CD4-positive, alpha-beta memory T cell (primary cell): ENCODE results near the gene MYLK. TPM values are rescaled to one million over a fixed set of nuclear protein-coding genes. Genes with fewer than 3 reads are reported as not detected.

ENCODE experiments used
- CTCF ChIA-PET: fragments of 350-600 bp; sonication (Branson Sonifier 250); formaldehyde crosslinking; loops from one replicate; lab custom pipeline; 2021; ENCODE audit warnings: inconsistent platforms; ENCODE audit not compliant: partially characterized antibody; lab: Charles Lee
- POLR2A ChIA-PET: fragments of 350-600 bp; sonication (Branson Sonifier 250); formaldehyde crosslinking; loops from one replicate; lab custom pipeline; 2021; ENCODE audit not compliant: partially characterized antibody; lab: Charles Lee
- DNase-seq, 5 donors: peaks; one replicate each; pipeline versions ENCODE4 v3.0.0 to v3.0.0-alpha.2; 2020 to 2022; ENCODE audit warnings: mixed read lengths in 1 of 5
- H3K27ac ChIP-seq: one replicate; pipeline ENCODE4 v1.7.0; 2013; ENCODE audit warnings: low read depth, low read length
- H3K27me3 ChIP-seq: 2 replicates; pipeline ENCODE4 v1.7.0; 2013; ENCODE audit warnings: mild to moderate bottlenecking, low read length, moderate library complexity; ENCODE audit not compliant: insufficient read depth
- H3K36me3 ChIP-seq: 2 replicates; pipeline ENCODE4 v1.7.0; 2013; ENCODE audit warnings: mild to moderate bottlenecking, low read length, moderate library complexity; ENCODE audit not compliant: insufficient read depth
- H3K4me1 ChIP-seq: 2 replicates; pipeline ENCODE4 v1.7.0; 2013; ENCODE audit warnings: mild to moderate bottlenecking, low read length, moderate library complexity; ENCODE audit not compliant: insufficient read depth
- H3K4me3 ChIP-seq, 2 donors: one replicate each; pipeline ENCODE4 v1.7.0; 2013; ENCODE audit warnings: low read length in 2 of 2, mild to moderate bottlenecking in 1 of 2
- H3K9me3 ChIP-seq, 2 donors: one replicate each; pipeline ENCODE4 v1.7.0; 2013; ENCODE audit warnings: low read length in 2 of 2, control low read depth in 1 of 2; ENCODE audit not compliant: control insufficient read depth in 1 of 2
- H3K27ac Mint-ChIP-seq, 7 donors: one replicate each; pipeline ENCODE4 v1.8.0; 2020 to 2021; ENCODE audit warnings: mixed read lengths in 7 of 7, mild to moderate bottlenecking in 6 of 7, inconsistent platforms in 3 of 7, moderate library complexity in 3 of 7
- H3K27me3 Mint-ChIP-seq, 2 donors: one replicate each; pipeline ENCODE4 v1.8.0; 2020 to 2021; ENCODE audit warnings: mixed read lengths in 2 of 2
- H3K36me3 Mint-ChIP-seq, 2 donors: one replicate each; pipeline ENCODE4 v1.8.0; 2020 to 2021; ENCODE audit warnings: mixed read lengths in 2 of 2, inconsistent platforms in 1 of 2, mild to moderate bottlenecking in 1 of 2
- H3K4me1 Mint-ChIP-seq, 4 donors: one replicate each; pipeline ENCODE4 v1.8.0; 2020 to 2021; ENCODE audit warnings: mixed read lengths in 4 of 4, mild to moderate bottlenecking in 1 of 4
- H3K4me3 Mint-ChIP-seq, 8 donors: one replicate each; pipeline ENCODE4 v1.8.0; 2020 to 2021; ENCODE audit warnings: mixed read lengths in 8 of 8, mild to moderate bottlenecking in 7 of 8, moderate library complexity in 6 of 8, inconsistent platforms in 3 of 8
- H3K9me3 Mint-ChIP-seq, 8 donors: one replicate each; pipeline ENCODE4 v1.8.0; 2020 to 2021; ENCODE audit warnings: mixed read lengths in 8 of 8, mild to moderate bottlenecking in 5 of 8, inconsistent platforms in 3 of 8, moderate library complexity in 1 of 8
- intact Hi-C: fragments of 100-400 bp; cut with micrococcal nuclease; formaldehyde crosslinking; loops from one replicate; pipeline ENCODE4 v1.15.1; 2023
- polyA plus RNA-seq, 2 donors: library from polyadenylated mRNA; unstranded; fragments of 300-500 nt; fragmentation: Illumina TruSeq; gene quantifications; one replicate each; pipeline ENCODE4 v1.2.3, GENCODE V29; 2021
- total RNA-seq, 2 experiments: library from RNA; stranded (reverse); gene quantifications; one replicate each; pipeline ENCODE4 v1.2.3, GENCODE V29; 2021

Gene MYLK
- total and polyA plus RNA-seq, 4 experiments from 2014 or later = 0.18 TPM; not detected in 3

DNA sequence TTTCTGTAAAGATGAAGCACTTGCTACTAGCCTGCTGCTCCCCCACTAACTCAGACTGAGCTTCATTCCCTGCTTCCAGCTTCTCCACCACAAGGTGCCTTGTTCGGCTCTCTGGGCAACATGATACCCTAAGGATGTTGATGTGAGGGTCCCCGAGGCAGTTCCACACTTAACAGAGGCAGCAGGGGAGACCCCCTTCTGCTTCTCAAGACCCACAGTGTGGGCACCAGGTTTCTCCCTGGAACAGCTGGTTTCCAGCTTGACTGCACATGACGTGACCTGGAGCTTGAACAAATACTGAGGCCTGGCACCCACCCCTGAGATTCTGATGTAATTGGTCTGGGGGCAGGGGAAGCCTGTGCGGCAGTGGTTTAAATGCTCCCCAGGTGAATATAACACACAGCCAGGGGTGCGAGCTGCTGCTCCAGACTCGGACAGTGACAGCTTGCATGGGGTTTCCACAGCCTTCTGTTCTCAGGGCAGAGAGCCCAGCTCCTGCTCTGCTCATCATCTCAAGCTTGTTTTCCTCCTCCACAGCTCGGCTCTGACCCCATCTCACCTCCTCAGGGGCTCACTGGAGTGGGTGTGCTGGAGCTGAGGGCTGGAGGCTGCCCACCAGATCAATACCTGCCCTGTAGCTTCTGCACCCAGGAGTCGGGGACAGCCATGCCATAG is 204.3 kb downstream of the MYLK start:
- intact Hi-C loops = no loop called here
- Mint-ChIP-seq H3K27ac (no peak overlapping the region), H3K4me1 (no peaks in the 10 kb centered on the region), H3K36me3 (no peaks in the 10 kb centered on the region), H3K4me3 (no peak overlapping the region), H3K9me3 (no peaks in the 10 kb centered on the region), H3K27me3 (peaks cover 0 to 10% of the 10 kb centered on the region in 2 donors)
- H3K36me3 ChIP-seq = no peaks in the 10 kb centered on the region
- H3K9me3 ChIP-seq = no peaks in the 10 kb centered on the region
- H3K27ac ChIP-seq = no peak overlapping the region
- H3K4me1 ChIP-seq = no peaks in the 10 kb centered on the region
- H3K4me3 ChIP-seq = no peak overlapping the region
- no peaks in the 10 kb centered on the region for H3K27me3 ChIP-seq
- POLR2A ChIA-PET = no interaction called here
- CTCF ChIA-PET = interaction anchor here (1.6 kb wide), 1 partner anchor 44 kb away, joined by 4 read pairs; no protein-coding TSS in a partner anchor
- no peak for DNase-seq

DNA sequence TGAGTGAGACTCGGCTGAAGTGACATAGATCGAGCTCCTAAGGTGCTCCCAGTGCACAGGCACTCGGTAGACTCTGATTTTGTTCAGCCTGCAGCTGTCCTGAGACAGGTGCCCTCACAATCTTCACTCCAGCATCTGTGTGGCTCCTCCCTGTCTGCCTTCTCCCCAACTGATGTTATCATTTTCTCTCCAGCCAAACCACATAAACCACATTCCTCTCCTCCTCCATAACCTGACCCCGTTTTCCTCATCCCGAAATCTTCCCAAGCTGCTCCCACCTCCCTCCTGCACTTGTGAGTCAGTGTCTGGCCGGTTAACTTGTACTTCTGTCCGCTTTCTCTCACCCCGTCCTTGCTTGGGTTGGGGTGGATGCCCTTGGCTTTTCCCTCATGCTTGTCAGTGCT is 206.0 kb downstream of the MYLK start:
- no peaks in the 10 kb centered on the region for H3K9me3 ChIP-seq
- ChIA-PET CTCF (no interaction called here), POLR2A (no interaction called here)
- H3K27me3 ChIP-seq = no peaks in the 10 kb centered on the region
- Mint-ChIP-seq H3K4me3 (no peak overlapping the region), H3K36me3 (no peaks in the 10 kb centered on the region), H3K27ac (peak overlapping the region in 1 of 7 donors; percentile 29), H3K27me3 (peaks cover 6 to 15% of the 10 kb centered on the region in 2 donors), H3K9me3 (peaks cover 0 to 2% (median 0%) of the 10 kb centered on the region in 8 donors), H3K4me1 (no peaks in the 10 kb centered on the region)
- DNase-seq = no peak
- intact Hi-C loops = no loop called here
- H3K4me1 ChIP-seq = no peaks in the 10 kb centered on the region
- no peak overlapping the region for H3K27ac ChIP-seq
- H3K36me3 ChIP-seq = no peaks in the 10 kb centered on the region
- no peak overlapping the region for H3K4me3 ChIP-seq

DNA sequence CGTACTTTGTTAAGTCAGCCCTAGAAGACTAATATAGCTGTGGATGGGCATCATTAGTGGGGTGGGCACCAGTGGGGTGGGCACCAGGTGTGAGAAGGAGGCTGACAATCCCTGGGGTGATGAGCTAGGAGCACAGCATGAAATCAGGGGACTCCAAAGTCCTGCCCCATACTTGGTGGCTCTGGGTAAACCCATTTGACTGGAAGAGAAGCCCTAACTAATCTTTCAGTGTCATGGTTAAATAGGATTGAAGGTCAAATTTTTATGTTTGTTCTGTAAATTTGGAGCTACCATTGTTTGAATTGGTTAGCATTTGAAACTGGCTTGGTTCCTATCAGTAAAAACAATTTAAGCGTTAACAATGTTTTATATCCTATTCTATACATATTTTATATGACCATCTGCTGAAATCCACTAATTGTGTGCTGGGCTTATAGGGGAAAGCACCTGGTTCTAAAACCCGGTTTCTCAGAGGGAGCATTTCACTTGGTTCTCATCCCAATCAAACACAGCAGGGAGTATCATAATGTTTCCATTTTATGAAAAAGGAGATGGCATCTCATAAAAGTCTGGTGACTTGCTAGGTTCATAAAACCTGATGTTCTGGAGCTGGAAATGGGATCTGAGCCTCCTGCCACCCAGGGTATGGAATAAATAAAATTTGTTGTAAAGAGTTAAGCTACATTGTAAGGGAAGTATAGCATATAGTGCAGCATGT is 211.5 kb downstream of the MYLK start:
- CTCF ChIA-PET = interaction anchor here (1.9 kb wide), 1 partner anchor 12 kb away, joined by 4 read pairs; no protein-coding TSS in a partner anchor
- no peaks in the 10 kb centered on the region for H3K9me3 ChIP-seq

DNA sequence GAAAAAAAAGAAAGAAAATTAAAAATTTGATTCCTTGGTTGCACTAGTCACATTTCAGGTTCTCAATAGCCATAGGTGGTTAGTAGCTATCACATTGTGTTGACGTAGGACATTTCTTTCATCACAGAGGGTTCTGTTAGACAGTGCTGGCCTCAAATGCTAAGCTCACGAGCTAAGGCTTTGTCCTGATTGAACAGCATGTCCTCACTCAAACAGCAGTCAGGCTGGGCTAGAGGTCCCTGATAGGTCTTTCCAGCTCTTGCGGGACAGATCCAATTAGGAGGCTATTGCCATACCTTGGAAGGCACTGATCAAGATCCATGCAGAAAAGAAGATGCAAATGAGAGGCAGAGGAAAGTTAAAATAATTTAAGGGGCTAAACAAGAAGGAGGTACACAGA is 213.4 kb downstream of the MYLK start:
- no peak for DNase-seq
- intact Hi-C loops = no loop called here
- H3K36me3 ChIP-seq = no peaks in the 10 kb centered on the region
- Mint-ChIP-seq H3K27ac (no peak overlapping the region), H3K4me3 (no peak overlapping the region), H3K27me3 (peaks cover 23 to 32% of the 10 kb centered on the region in 2 donors), H3K4me1 (peaks cover 0 to 4% (median 3%) of the 10 kb centered on the region in 4 donors), H3K36me3 (no peaks in the 10 kb centered on the region), H3K9me3 (peaks cover 0 to 2% (median 0%) of the 10 kb centered on the region in 8 donors)
- no peaks in the 10 kb centered on the region for H3K9me3 ChIP-seq
- ChIA-PET CTCF (interaction anchor here (1.2 to 1.9 kb wide), 3 partner anchors 11 to 50 kb away, joined by 3 to 4 read pairs (median 4); no protein-coding TSS in a partner anchor), POLR2A (no interaction called here)
- H3K27ac ChIP-seq = no peak overlapping the region
- H3K4me1 ChIP-seq = no peaks in the 10 kb centered on the region
- no peaks in the 10 kb centered on the region for H3K27me3 ChIP-seq
- no peak overlapping the region for H3K4me3 ChIP-seq

More for the DNA sequence above, 211.5 kb downstream of the MYLK start:
- H3K27me3 ChIP-seq = no peaks in the 10 kb centered on the region
- Mint-ChIP-seq H3K27ac (no peak overlapping the region), H3K4me3 (no peak overlapping the region), H3K9me3 (peaks cover 0 to 2% (median 0%) of the 10 kb centered on the region in 8 donors), H3K27me3 (peaks cover 16 to 30% of the 10 kb centered on the region in 2 donors), H3K4me1 (peaks cover 0 to 2% (median under 1%) of the 10 kb centered on the region in 4 donors), H3K36me3 (no peaks in the 10 kb centered on the region)
- POLR2A ChIA-PET = no interaction called here
- H3K36me3 ChIP-seq = no peaks in the 10 kb centered on the region
- intact Hi-C loops = no loop called here
- DNase-seq = no peak
- H3K27ac ChIP-seq = no peak overlapping the region
- H3K4me1 ChIP-seq = no peaks in the 10 kb centered on the region
- H3K4me3 ChIP-seq = no peak overlapping the region

DNA sequence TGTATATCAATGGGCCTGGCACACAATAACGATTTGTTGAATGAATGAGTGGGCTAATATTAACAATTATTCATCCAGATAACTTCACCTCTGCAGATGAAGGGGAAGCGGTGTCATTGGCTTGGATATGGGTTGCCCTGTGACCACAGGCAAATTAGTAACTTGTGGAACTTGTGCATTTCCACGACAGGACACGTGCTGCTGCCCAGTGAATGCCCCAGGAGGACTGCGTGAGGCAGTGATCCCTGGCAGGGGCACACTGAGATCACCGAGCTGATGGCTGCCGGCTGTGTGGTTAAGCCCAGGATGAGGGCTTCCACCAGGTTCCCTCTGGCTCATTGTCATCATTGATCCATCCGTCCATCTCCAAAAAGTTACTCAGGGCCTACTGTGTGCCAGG is 215.2 kb downstream of the MYLK start:
- Histone ChIP-seq H3K4me3 (no peak overlapping the region), H3K4me1 (no peaks in the 10 kb centered on the region), H3K36me3 (no peaks in the 10 kb centered on the region), H3K9me3 (no peaks in the 10 kb centered on the region), H3K27ac (no peak overlapping the region), H3K27me3 (no peaks in the 10 kb centered on the region)
- no peak for DNase-seq
- Mint-ChIP-seq H3K27ac (no peak overlapping the region), H3K27me3 (peaks cover 22 to 35% of the 10 kb centered on the region in 2 donors), H3K4me3 (no peak overlapping the region), H3K36me3 (no peaks in the 10 kb centered on the region), H3K9me3 (peaks cover 0 to 2% (median 0%) of the 10 kb centered on the region in 8 donors), H3K4me1 (peaks cover 0 to 4% (median 3%) of the 10 kb centered on the region in 4 donors)
- POLR2A ChIA-PET = no interaction called here
- CTCF ChIA-PET = no interaction called here
- intact Hi-C loops = no loop called here

DNA sequence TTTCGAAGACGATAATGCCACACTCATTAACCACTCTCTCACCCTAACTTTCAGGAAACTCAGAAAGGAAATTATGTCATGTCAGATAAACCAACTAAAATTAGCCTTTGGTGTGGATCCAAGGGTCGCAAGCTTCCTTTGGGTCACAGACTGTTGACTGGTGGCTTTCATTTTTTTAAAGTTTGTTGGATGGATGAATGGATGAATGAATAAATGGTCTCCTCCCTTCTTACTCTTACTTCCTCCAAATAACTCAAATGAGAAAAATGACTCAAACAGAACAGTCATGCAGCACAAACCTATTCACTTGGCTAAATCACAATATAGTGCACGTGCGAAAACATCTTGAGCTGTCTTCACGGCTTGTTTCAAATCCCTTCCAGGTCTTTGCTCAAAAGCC is 216.3 kb downstream of the MYLK start:
- Mint-ChIP-seq H3K36me3 (no peaks in the 10 kb centered on the region), H3K4me3 (no peak overlapping the region), H3K9me3 (peaks cover 0 to 3% (median 0%) of the 10 kb centered on the region in 8 donors), H3K4me1 (peaks cover 0 to 4% (median 3%) of the 10 kb centered on the region in 4 donors), H3K27ac (no peak overlapping the region), H3K27me3 (peaks cover 21 to 40% of the 10 kb centered on the region in 2 donors)
- Histone ChIP-seq H3K4me3 (no peak overlapping the region), H3K27ac (no peak overlapping the region), H3K27me3 (no peaks in the 10 kb centered on the region), H3K4me1 (no peaks in the 10 kb centered on the region), H3K9me3 (no peaks in the 10 kb centered on the region), H3K36me3 (no peaks in the 10 kb centered on the region)
- no peak for DNase-seq
- ChIA-PET CTCF (no interaction called here), POLR2A (no interaction called here)
- intact Hi-C loops = no loop called here

DNA sequence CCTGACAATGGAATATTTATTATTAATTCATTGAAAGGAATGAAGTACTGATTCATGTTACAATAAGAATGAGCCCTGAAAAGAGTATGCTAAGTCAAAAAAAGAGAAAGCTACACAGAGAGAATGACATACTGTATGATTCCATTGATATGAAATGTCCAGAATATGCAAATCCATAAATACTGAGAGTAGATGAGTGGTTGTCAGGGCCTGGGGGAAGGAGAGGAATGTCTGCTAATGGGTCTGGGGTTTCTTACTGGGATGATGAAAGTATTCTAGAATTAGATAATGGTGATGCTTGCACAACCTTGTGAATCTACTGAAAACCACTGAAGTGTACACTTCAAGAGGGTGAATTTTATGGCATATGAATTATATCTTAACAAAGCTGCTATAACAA is 219.4 kb downstream of the MYLK start:
- H3K27me3 Mint-ChIP-seq = peaks cover 23 to 39% of the 10 kb centered on the region in 2 donors
- H3K27ac ChIP-seq = no peak overlapping the region
- peaks cover 0 to 3% (median 0%) of the 10 kb centered on the region in 8 donors for H3K9me3 Mint-ChIP-seq
- no peaks in the 10 kb centered on the region for H3K27me3 ChIP-seq
- no peak overlapping the region for H3K27ac Mint-ChIP-seq
- H3K4me1 ChIP-seq = no peaks in the 10 kb centered on the region
- intact Hi-C loops = no loop called here
- no peak for DNase-seq
- ChIA-PET CTCF (no interaction called here), POLR2A (no interaction called here)
- H3K36me3 ChIP-seq = no peaks in the 10 kb centered on the region
- H3K4me3 ChIP-seq = no peak overlapping the region
- peaks cover 0 to 4% (median 3%) of the 10 kb centered on the region in 4 donors for H3K4me1 Mint-ChIP-seq
- no peak overlapping the region for H3K4me3 Mint-ChIP-seq
- no peaks in the 10 kb centered on the region for H3K36me3 Mint-ChIP-seq
- no peaks in the 10 kb centered on the region for H3K9me3 ChIP-seq
